Stimulated activated effector memory CD8-positive, alpha-beta T cell treated with anti-CD3 and anti-CD28 coated beads, Interleukin-12 subunit alpha, Interleukin-12 subunit beta, amount 100 ng/mL, for 72 hours (primary cell): ENCODE results near the gene M1AP.

Source experiments
- ATAC-seq: fragments of 150-1000 bp; cut with Tn5 transposase; 2 replicates; pipeline ENCODE4 v1.10.0; 2021
- DNase-seq, 2 donors: peaks; one replicate each; pipeline ENCODE4 v3.0.0; 2021 to 2022; ENCODE audit warnings: low spot score in 2 of 2
- H3K27ac Mint-ChIP-seq: one replicate; pipeline ENCODE4 v1.8.0; 2022; ENCODE audit warnings: mild to moderate bottlenecking, mixed read lengths
- H3K36me3 Mint-ChIP-seq: one replicate; pipeline ENCODE4 v1.8.0; 2022; ENCODE audit warnings: mild to moderate bottlenecking, mixed read lengths
- H3K4me1 Mint-ChIP-seq: one replicate; pipeline ENCODE4 v1.8.0; 2022; ENCODE audit warnings: mixed read lengths
- H3K4me3 Mint-ChIP-seq: one replicate; pipeline ENCODE4 v1.8.0; 2022; ENCODE audit warnings: mild to moderate bottlenecking, mixed read lengths
- H3K9me3 Mint-ChIP-seq: one replicate; pipeline ENCODE4 v1.8.0; 2022; ENCODE audit warnings: mixed read lengths

M1AP gene

DNA sequence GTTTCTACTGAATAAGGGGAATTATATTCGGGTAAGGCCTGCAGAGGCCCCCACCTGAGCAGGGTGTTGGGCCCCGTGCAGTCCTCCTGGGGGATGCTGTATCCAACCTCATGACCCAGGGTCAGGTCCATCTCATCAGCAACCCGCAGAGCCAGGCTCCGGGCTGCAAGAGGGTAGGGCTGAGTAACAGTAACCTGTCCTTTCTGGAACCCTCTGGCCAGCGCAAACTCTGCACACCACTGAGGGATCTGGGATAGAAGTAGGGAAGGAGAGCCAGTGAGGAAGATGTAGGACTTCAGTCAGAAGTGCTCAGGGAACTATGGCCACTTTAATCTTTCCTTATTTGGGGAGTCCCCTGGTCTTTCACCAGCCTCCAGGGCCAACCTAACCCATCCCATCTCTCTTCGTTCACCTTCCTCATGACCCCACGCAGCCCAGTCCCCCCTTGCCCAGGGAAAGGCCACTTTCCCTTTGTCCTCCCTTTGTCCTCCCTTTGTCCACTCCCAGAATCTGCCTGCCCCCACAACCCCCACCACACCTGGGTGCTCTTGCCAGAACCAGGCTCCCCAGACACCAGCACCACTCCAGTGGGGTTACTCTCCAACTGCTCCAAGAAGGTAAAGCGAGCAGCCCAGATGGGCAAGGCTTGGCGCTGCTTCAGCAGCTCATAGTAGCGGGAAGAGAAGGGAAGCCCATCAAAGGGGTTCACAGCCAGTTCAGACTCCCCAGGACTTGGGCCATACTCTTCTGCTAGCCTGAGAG, 123.0 kb downstream of the M1AP start:
- Mint-ChIP-seq H3K36me3 (peaks cover 51% of the 10 kb centered on the region), H3K4me3 (no peak overlapping the region), H3K27ac (no peak overlapping the region)

GRCh38 chr2:74524005-74524404, 124.1 kb downstream of the M1AP start:
- ATAC-seq (no peak), DNase-seq (no peak)
- peaks cover 27% of the 10 kb centered on the region for H3K4me1 Mint-ChIP-seq
- H3K4me3 Mint-ChIP-seq: no peak overlapping the region
- peaks cover 41% of the 10 kb centered on the region for H3K36me3 Mint-ChIP-seq
- no peaks in the 10 kb centered on the region for H3K9me3 Mint-ChIP-seq
- H3K27ac Mint-ChIP-seq: no peak overlapping the region

More for the DNA sequence above, 123.0 kb downstream of the M1AP start:
- Mint-ChIP-seq H3K9me3 (no peaks in the 10 kb centered on the region), H3K4me1 (peaks cover 28% of the 10 kb centered on the region)
- DNase-seq: no peak
- no peak for ATAC-seq

DNA sequence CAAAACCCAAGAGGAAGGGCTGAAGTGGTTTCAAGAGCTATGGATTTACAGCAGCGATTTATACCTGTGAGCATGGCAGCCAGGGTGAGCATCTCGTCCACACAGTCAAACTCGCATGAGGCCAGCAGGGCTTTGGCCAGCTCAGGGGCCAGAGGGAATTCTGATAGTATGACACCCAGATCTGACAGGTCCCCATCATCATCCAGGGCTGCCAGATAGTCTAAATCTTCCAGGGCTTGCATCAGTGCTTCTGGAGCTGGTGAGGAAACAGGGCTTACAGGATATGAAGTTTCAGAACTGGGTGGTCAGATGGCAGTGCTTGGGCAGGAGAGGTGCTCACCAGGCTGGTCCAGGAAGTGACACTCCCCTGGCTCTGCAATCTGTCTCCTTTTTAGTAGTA, 125.6 kb downstream of the M1AP start:
- no peak for ATAC-seq
- H3K4me3 Mint-ChIP-seq: no peak overlapping the region
- H3K9me3 Mint-ChIP-seq: no peaks in the 10 kb centered on the region

GRCh38 chr2:74516650-74517049, 131.5 kb downstream of the M1AP start:
- no peaks in the 10 kb centered on the region for H3K36me3 Mint-ChIP-seq
- H3K4me1 Mint-ChIP-seq: peaks cover 16% of the 10 kb centered on the region
- H3K27ac Mint-ChIP-seq: no peak overlapping the region
- DNase-seq (no peak), ATAC-seq (no peak)
- H3K4me3 Mint-ChIP-seq: peak overlapping the region; percentile 73
- H3K9me3 Mint-ChIP-seq: no peaks in the 10 kb centered on the region

More for the DNA sequence above, 125.6 kb downstream of the M1AP start:
- Mint-ChIP-seq H3K36me3 (peaks cover 26% of the 10 kb centered on the region), H3K27ac (no peak overlapping the region), H3K4me1 (peaks cover 13% of the 10 kb centered on the region)
- DNase-seq: no peak

- Mint-ChIP-seq H3K4me1 (peaks cover 16% of the 10 kb centered on the region), H3K9me3 (no peaks in the 10 kb centered on the region), H3K4me3 (peak overlapping the region; percentile 73), H3K36me3 (no peaks in the 10 kb centered on the region), H3K27ac (no peak overlapping the region)
- DNase-seq: peak; percentile 60 to 84
- ATAC-seq: peak; percentile 82
Measured at GRCh38 chr2:74515981-74516633, 132.0 kb downstream of the M1AP start.

- no peak for ATAC-seq
- H3K27ac Mint-ChIP-seq: no peak overlapping the region
- no peak for DNase-seq
- no peaks in the 10 kb centered on the region for H3K36me3 Mint-ChIP-seq
- H3K9me3 Mint-ChIP-seq: no peaks in the 10 kb centered on the region
- H3K4me1 Mint-ChIP-seq: peaks cover 16% of the 10 kb centered on the region
- H3K4me3 Mint-ChIP-seq: peak overlapping the region; percentile 73
Measured at GRCh38 chr2:74515271-74515980, 132.7 kb downstream of the M1AP start.

DNA sequence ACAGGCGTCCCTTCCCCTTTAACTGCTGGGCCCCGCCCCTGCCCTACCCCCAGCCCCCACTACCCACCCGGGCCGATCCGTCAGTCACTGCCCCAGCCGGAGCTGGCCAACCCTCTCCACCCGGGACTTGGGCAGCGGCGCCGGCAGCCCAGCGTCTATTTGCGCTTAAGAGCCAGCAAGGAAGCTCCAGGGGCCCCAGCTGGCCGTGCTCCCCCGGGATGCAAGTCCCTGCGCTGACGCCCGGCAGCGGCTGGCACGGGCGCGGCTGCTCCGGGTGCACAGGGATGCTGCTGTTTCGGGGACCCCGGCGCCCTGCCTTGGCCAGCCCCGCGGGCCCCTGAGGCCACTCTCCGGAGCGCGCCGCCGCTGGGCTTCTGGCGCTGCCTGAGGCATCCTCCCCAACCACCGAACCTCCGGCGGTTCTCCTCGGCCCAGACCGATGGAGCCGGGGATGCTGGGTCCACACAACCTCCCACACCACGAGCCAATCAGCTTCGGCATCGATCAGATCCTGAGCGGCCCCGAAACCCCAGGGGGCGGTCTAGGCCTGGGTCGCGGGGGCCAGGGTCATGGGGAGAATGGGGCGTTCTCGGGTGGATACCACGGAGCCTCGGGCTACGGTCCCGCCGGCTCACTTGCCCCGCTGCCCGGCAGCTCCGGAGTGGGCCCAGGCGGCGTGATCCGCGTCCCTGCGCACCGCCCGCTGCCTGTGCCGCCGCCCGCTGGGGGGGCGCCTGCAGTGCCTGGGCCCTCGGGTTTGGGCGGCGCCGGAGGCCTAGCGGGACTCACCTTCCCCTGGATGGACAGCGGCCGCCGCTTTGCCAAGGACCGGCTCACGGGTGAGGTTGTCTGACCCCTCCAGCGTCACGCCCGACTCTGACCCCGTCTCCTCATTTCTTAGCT, 133.5 kb downstream of the M1AP start, which contains the start of gene TLX2:
TLX2 (plus strand) TSS at position 83 of the 903 bp plus-strand sequence; CDS start at position 440, 357 bp downstream.
- ATAC-seq (peak; percentile 6), DNase-seq (no peak)
- H3K4me1 Mint-ChIP-seq: peaks cover 16% of the 10 kb centered on the region
- no peaks in the 10 kb centered on the region for H3K9me3 Mint-ChIP-seq
- peak within 1 kb of the TSS; percentile 73 for H3K4me3 Mint-ChIP-seq
- no peak within 1 kb of the TSS for H3K27ac Mint-ChIP-seq
- H3K36me3 Mint-ChIP-seq: no peaks in the 10 kb centered on the region

- H3K27ac Mint-ChIP-seq: no peak overlapping the region
- peak overlapping the region; percentile 73 for H3K4me3 Mint-ChIP-seq
- H3K36me3 Mint-ChIP-seq: no peaks in the 10 kb centered on the region
- no peaks in the 10 kb centered on the region for H3K9me3 Mint-ChIP-seq
- DNase-seq (no peak), ATAC-seq (peak; percentile 48)
- peaks cover 16% of the 10 kb centered on the region for H3K4me1 Mint-ChIP-seq
Measured at GRCh38 chr2:74513605-74514367, 134.3 kb downstream of the M1AP start.

DNA sequence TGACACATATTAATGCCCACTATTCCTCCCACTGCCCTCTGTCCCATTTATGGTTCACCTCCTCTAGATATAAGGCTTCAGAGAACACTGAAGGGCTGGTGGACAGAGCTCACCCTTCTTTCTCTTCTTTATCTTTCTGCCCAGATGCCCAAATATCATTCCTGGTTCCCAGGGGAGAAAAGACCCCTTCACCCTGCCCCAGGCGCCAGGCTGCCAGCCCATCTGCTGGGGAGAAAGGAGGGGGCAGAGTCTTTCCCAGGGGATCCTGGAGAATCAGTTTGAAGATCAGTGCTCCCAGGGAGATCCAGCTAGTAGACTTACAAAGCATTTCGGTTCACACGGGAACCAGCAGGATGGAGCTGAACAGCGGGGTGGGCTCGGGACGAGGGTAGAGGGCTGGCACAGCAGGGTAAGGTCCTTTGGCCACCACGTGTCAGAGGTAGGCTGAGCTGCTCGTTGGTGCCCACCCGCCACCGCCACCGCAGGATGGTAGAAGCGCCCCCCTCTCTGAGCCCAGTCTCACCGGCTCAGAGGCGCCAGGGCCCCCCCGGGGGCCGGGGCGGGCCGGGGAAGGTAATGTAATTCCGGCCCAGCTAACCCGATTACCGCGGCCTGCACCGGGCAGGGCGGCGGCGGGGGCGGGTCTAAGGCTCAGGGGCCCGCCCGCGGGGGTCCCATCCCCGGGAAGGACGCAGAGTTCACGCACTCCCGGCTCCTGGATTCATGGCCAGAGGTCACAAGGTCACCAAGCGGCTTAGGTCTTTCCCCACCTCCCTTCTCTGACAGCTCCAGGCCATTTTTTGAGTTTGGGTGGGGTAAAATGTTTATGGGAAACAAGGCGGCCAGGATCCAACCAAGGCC, 135.2 kb downstream of the M1AP start:
- H3K9me3 Mint-ChIP-seq: no peaks in the 10 kb centered on the region
- no peak for DNase-seq
- peaks cover 3% of the 10 kb centered on the region for H3K36me3 Mint-ChIP-seq
- H3K27ac Mint-ChIP-seq: no peak overlapping the region
- H3K4me3 Mint-ChIP-seq: peak overlapping the region; percentile 73
- H3K4me1 Mint-ChIP-seq: peaks cover 23% of the 10 kb centered on the region
- ATAC-seq: no peak

DNA sequence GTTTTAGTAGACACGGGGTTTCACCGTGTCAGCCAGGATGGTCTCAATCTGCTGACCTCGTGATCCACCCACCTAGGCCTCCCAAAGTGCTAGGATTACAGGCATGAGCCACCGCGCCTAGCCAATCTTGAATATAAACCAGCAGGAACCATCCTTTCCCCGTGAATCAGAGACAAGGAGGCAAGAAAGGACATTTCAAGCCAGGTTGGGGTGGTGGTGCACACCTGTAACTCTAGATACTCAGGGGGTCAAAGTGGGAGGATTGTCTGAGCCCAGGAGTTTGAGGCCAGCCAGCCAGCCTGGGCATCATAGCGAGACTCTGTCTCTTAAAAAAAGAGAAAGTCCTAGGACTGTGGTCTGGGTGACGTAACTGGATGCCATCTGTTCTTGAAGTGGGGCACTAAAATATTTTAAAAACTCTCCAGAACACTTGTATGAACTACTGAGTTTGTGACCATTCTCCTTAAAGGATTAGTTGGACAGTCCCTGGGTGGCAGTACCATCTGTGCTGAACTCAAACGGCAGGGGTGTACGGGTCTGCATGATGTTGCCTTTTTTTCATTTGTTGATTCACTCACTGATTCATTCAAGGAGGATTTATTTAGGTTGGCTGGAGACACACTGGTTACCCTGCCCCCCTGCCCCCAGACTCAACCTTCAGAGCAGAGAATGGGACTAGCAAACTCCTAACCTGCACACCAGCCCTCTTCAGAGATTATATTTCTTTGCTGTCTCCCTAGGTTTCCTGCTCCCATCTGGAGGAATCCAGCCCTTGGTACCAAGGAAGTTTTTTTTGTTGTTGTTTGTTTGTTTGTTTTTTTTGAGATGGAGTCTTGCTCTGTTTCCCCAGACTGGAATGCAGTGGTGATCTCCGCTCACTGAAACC, 136.8 kb downstream of the M1AP start:
- peaks cover 19% of the 10 kb centered on the region for H3K36me3 Mint-ChIP-seq
- no peak overlapping the region for H3K27ac Mint-ChIP-seq
- ATAC-seq (no peak), DNase-seq (no peak)
- no peaks in the 10 kb centered on the region for H3K9me3 Mint-ChIP-seq
- peaks cover 35% of the 10 kb centered on the region for H3K4me1 Mint-ChIP-seq
- no peak overlapping the region for H3K4me3 Mint-ChIP-seq

- Mint-ChIP-seq H3K36me3 (peaks cover 29% of the 10 kb centered on the region), H3K27ac (no peak overlapping the region), H3K4me3 (no peak overlapping the region), H3K4me1 (peaks cover 37% of the 10 kb centered on the region), H3K9me3 (no peaks in the 10 kb centered on the region)
- DNase-seq (no peak), ATAC-seq (no peak)
Measured at GRCh38 chr2:74510272-74510671, 137.9 kb downstream of the M1AP start.

GRCh38 chr2:74507926-74508520, 140.1 kb downstream of the M1AP start:
- no peaks in the 10 kb centered on the region for H3K9me3 Mint-ChIP-seq
- H3K4me3 Mint-ChIP-seq: peak overlapping the region; percentile 91
- peaks cover 56% of the 10 kb centered on the region for H3K4me1 Mint-ChIP-seq
- no peak for ATAC-seq
- DNase-seq: peak in 1 of 2 donors; percentile 64
- H3K27ac Mint-ChIP-seq: peak overlapping the region; percentile 99
- H3K36me3 Mint-ChIP-seq: peaks cover 40% of the 10 kb centered on the region
